Measurements from ENCODE around the gene TRIM50.

DNA sequence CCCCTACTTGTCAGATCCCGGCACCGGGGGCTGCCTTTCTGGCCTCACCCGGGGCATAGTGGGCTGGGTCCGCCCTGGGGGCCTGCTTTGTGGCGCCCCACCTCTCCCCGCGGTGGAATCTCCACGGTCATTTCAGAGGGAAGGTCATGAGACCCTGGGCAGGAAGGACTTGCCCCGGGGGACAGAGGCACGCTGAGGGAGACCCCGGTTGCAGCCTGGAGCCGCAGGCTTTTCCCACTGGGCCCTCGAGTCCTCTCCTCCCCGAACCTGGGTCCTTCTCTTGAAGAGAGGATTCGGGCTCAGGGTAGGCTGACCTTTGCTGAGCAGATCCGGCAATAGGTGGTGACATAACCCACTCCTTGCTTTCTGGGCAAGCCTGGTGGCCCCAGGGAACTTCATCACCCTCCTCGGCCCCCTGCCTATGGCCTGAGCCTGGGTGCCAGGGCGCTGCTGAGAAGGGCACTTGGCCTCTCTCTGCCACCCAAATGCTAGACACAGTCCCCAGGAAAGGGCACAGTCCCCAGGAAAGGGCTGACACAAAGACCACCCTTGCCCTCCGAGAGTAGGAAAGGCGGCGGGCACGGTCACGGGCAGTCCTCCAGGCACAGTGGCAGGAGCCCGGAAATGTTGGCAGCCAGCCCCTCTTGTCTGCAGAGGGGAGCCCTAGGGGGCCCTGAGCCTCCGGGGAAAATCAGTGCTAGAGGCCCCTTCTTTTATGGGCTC lies 36.3 kb upstream of the TRIM50 start:
- TF ChIP-seq CTCF (conservative IDR thresholded peaks at IDR 0.05; ENCODE audit: low read depth, low read length) (no peak), EZH2 (IDR thresholded peaks at IDR 0.05; ENCODE audit: low read length, unreplicated experiment) (no peak)

Data from PC-3 (cell line).